HepG2 (cell line): ENCODE data around the gene PIGZ. TPM values are rescaled to one million over a fixed set of nuclear protein-coding genes. Genes with fewer than 3 reads are reported as not detected.

ENCODE experiments used
- CHCHD3 ChIP-seq: sonication (generic); formaldehyde crosslinking; IDR thresholded peaks from 2 replicates; pipeline ENCODE4 v1.8.0; 2022; ENCODE audit warnings: mild to moderate bottlenecking, missing genetic modification reagents, moderate library complexity
- CREBL2 ChIP-seq: sonication (generic); formaldehyde crosslinking; IDR thresholded peaks from 2 replicates; pipeline ENCODE4 v1.8.1; 2023; ENCODE audit warnings: missing genetic modification reagents, mild to moderate bottlenecking, borderline replicate concordance
- CSRNP1 ChIP-seq: sonication (generic); formaldehyde crosslinking; IDR thresholded peaks from 2 replicates; pipeline ENCODE4 v1.8.1; 2023; ENCODE audit warnings: mild to moderate bottlenecking, missing genetic modification reagents
- FOXA1 ChIP-seq, 2 experiments: fragments of 450-650 bp in 1 of 2; sonication (generic) in 1 of 2; formaldehyde crosslinking in 1 of 2; IDR thresholded peaks; 2 replicates each; pipeline versions ENCODE4 v1.4.0 to v1.6.1; 2016 to 2020; ENCODE audit warnings: missing genetic modification reagents in 1 of 2
- GABPB1 ChIP-seq: IDR thresholded peaks from 2 replicates; pipeline ENCODE4 v1.6.1; 2016; ENCODE audit warnings: mild to moderate bottlenecking, missing genetic modification reagents, moderate library complexity, missing compliant biosample characterization
- KAT2B ChIP-seq: fragments of 150-350 bp; IDR thresholded peaks from 2 replicates; pipeline ENCODE4 v1.6.1; 2014; ENCODE audit warnings: low read depth, low read length, borderline replicate concordance
- NRL ChIP-seq: sonication (generic); formaldehyde crosslinking; IDR thresholded peaks from 2 replicates; pipeline ENCODE4 v1.5.0; 2020; ENCODE audit warnings: missing genetic modification reagents, mild to moderate bottlenecking, moderate library complexity, borderline replicate concordance
- PCBP2 ChIP-seq: fragments of 200-400 bp; formaldehyde crosslinking; optimal IDR thresholded peaks from 2 replicates; pipeline ENCODE3; 2018; ENCODE audit warnings: low read length, low read depth; ENCODE audit not compliant: poor library complexity, severe bottlenecking
- POGK ChIP-seq: sonication (generic); formaldehyde crosslinking; conservative IDR thresholded peaks from 2 replicates; pipeline ENCODE4 v1.8.0; 2022; ENCODE audit warnings: mild to moderate bottlenecking, moderate library complexity, missing genetic modification reagents
- POLR2A ChIP-seq, 2 experiments: IDR thresholded peaks; 2 replicates each; pipeline ENCODE4 v1.6.1; 2011; ENCODE audit warnings: low read depth in 2 of 2, low read length in 2 of 2, mild to moderate bottlenecking in 1 of 2, moderate library complexity in 1 of 2; ENCODE audit not compliant: insufficient read depth in 1 of 2
- SRSF1 ChIP-seq: fragments of 200-400 bp; formaldehyde crosslinking; optimal IDR thresholded peaks from 2 replicates; pipeline ENCODE3; 2017; ENCODE audit warnings: mild to moderate bottlenecking, low read depth, low read length, moderate library complexity
- TBP ChIP-seq: sonication (generic); formaldehyde crosslinking; IDR thresholded peaks from 2 replicates; pipeline ENCODE4 v1.5.0; 2020; ENCODE audit warnings: missing genetic modification reagents
- ZBED4 ChIP-seq: sonication (generic); formaldehyde crosslinking; IDR thresholded peaks from 2 replicates; pipeline ENCODE4 v1.4.0; 2020; ENCODE audit warnings: missing genetic modification reagents, borderline replicate concordance
- ZNF331 ChIP-seq: sonication (generic); formaldehyde crosslinking; IDR thresholded peaks from 2 replicates; pipeline ENCODE4 v1.4.0; 2020; ENCODE audit warnings: missing genetic modification reagents
- ZNF510 ChIP-seq: sonication (generic); formaldehyde crosslinking; IDR thresholded peaks from 2 replicates; pipeline ENCODE4 v1.4.0; 2020; ENCODE audit warnings: low read depth, mild to moderate bottlenecking, missing genetic modification reagents
- ZNF607 ChIP-seq: sonication (generic); formaldehyde crosslinking; IDR thresholded peaks from 2 replicates; pipeline ENCODE4 v1.5.1; 2020; ENCODE audit warnings: missing genetic modification reagents, mild to moderate bottlenecking, borderline replicate concordance
- ZNF891 ChIP-seq: sonication (generic); formaldehyde crosslinking; IDR thresholded peaks from 2 replicates; pipeline ENCODE4 v1.5.0; 2020; ENCODE audit warnings: mild to moderate bottlenecking, missing genetic modification reagents
- ZSCAN30 ChIP-seq: sonication (generic); formaldehyde crosslinking; IDR thresholded peaks from 2 replicates; pipeline ENCODE4 v1.5.0; 2020; ENCODE audit warnings: mild to moderate bottlenecking, missing genetic modification reagents
- ZUFSP ChIP-seq: sonication (generic); formaldehyde crosslinking; IDR thresholded peaks from 2 replicates; pipeline ENCODE4 v1.9.0; 2021; ENCODE audit warnings: missing genetic modification reagents, mild to moderate bottlenecking, borderline replicate concordance
- polyA plus RNA-seq, 8 experiments: library from polyadenylated mRNA; depleted of rRNA in 3 of 8; stranded (reverse) in 7 of 8; unstranded in 1 of 8; fragments of >200 nt; fragmentation: Illumina TruSeq in 4 of 8; extraction: Trizol in 4 of 8; gene quantifications; 2 replicates each; pipeline versions ENCODE4 v1.2.1 to v1.2.3, GENCODE V29; 2011 to 2016; ENCODE audit warnings: low read depth in 4 of 8, missing spikeins in 1 of 8, mixed read lengths in 1 of 8; ENCODE audit not compliant: insufficient read depth in 1 of 8
- total RNA-seq, 5 experiments: library from RNA; depleted of rRNA; stranded (reverse); fragments of >200 nt; fragmentation: Illumina TruSeq; extraction: Trizol; gene quantifications; 2 replicates each; pipeline ENCODE4 v1.2.3, GENCODE V29; 2016; ENCODE audit warnings: low read depth in 1 of 5

Gene PIGZ
- total and polyA plus RNA-seq, 2 of the 13 experiments (the other 11 are each of a cell fraction or from before 2014, with no cell fraction given), result 4.7 to 60.5 TPM

GRCh38 chr3:196968233-196969133 lies at the start of gene PIGZ (continued):
- no peak for TF ChIP-seq ZBED4 (CRISPR knock-in tag)
- TF ChIP-seq POLR2A (IDR thresholded peaks at IDR 0.05; ENCODE audit: insufficient read depth in 1 of 2, low read depth in 2 of 2, low read length in 2 of 2), result no peak
- no peak for TF ChIP-seq TBP
- no peak for TF ChIP-seq CREBL2 (CRISPR knock-in tag)
- TF ChIP-seq CHCHD3 (CRISPR knock-in tag), result no peak
- peak; percentile 32; the same call in 1 of the 2 replicates for TF ChIP-seq POGK (CRISPR knock-in tag)
- TF ChIP-seq ZNF891, result peak; percentile 73; the same call in 1 of the 2 replicates
- TF ChIP-seq ZNF331 (CRISPR knock-in tag), result no peak
- peak; percentile 79; the same call in 1 of the 2 replicates for TF ChIP-seq ZNF510
- TF ChIP-seq NRL, result peak; percentile 82; the same call in 1 of the 2 replicates
- peak; percentile 56 for TF ChIP-seq CSRNP1
- TF ChIP-seq FOXA1 (IDR thresholded peaks at IDR 0.05), result no peak
- peak; percentile 16; the same call in 1 of the 2 replicates for TF ChIP-seq FOXA1 (CRISPR knock-in tag; IDR thresholded peaks at IDR 0.05)
- TF ChIP-seq ZSCAN30 (CRISPR knock-in tag), result no peak
- TF ChIP-seq GABPB1, result peak; percentile 38; the same call in 1 of the 2 replicates
- TF ChIP-seq ZUFSP (CRISPR knock-in tag), result no peak
- no peak for TF ChIP-seq PCBP2
- peak; percentile 69; the same call in 1 of the 2 replicates for TF ChIP-seq ZNF607 (CRISPR knock-in tag)
- no peak for TF ChIP-seq SRSF1
- TF ChIP-seq KAT2B, result no peak
